ENCODE data around the gene SCUBE1. TPM values are rescaled to one million over a fixed set of nuclear protein-coding genes. Genes with fewer than 3 reads are reported as not detected.

The SCUBE1 gene
- total and polyA plus RNA-seq, 2 of the 8 experiments (the other 6 are each of a cell fraction or from before 2014, with no cell fraction given), result 2.3 to 4.9 TPM

- TF ChIP-seq CTCF (IDR thresholded peaks at IDR 0.05; ENCODE audit: control extremely low read depth in 1 of 3, insufficient read depth in 1 of 3, low read depth in 1 of 3, low read length in 3 of 3), result no peak
- no peak for TF ChIP-seq SP4 (IDR thresholded peaks at IDR 0.05; ENCODE audit: low read length)
- no peak for TF ChIP-seq USF2 (IDR thresholded peaks at IDR 0.05; ENCODE audit: low read length)
Observed at GRCh38 chr22:43333156-43333555, 10.0 kb downstream of the SCUBE1 start (continued).
